NCI-H1436 (cell line): Measurements from ENCODE around the gene IVL.

ENCODE experiments used
- DNase-seq: peaks from one replicate; lab custom pipeline; 2025; lab: John Stamatoyannopoulos, UW

The IVL gene, protein sequence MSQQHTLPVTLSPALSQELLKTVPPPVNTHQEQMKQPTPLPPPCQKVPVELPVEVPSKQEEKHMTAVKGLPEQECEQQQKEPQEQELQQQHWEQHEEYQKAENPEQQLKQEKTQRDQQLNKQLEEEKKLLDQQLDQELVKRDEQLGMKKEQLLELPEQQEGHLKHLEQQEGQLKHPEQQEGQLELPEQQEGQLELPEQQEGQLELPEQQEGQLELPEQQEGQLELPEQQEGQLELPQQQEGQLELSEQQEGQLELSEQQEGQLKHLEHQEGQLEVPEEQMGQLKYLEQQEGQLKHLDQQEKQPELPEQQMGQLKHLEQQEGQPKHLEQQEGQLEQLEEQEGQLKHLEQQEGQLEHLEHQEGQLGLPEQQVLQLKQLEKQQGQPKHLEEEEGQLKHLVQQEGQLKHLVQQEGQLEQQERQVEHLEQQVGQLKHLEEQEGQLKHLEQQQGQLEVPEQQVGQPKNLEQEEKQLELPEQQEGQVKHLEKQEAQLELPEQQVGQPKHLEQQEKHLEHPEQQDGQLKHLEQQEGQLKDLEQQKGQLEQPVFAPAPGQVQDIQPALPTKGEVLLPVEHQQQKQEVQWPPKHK

GRCh38 chr1:152907686-152908601 is at the start of gene IVL:
Gene IVL (plus strand): TSS chr1:152908546. CDS start chr1:152909798, 1,252 bp downstream.
- no peak for DNase-seq

DNA sequence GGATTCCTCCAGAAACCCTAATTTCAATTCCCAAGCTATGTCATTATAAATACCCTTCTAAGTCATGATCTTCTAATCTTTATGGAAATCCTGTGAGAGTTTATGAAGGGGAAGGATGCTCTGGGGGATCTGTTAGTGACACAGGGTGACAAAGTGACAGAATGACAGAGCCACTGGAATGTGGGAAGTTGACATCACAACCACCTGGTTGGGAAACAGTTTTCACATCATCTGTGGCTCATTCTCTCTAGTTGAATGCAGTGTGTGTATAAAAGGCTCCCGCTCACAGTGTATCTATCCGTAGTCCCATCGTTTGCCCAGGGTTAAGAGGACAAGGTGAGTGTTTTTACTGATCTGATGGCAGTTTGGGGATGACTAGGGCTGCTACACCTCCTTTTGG is 48.6 kb upstream of the IVL start, which contains the start of gene LCE7A:
Gene LCE7A (plus strand): TSS at position 301 of the 400 bp plus-strand sequence. CDS start 702 bp downstream, outside the sequence.
- no peak for DNase-seq

DNA sequence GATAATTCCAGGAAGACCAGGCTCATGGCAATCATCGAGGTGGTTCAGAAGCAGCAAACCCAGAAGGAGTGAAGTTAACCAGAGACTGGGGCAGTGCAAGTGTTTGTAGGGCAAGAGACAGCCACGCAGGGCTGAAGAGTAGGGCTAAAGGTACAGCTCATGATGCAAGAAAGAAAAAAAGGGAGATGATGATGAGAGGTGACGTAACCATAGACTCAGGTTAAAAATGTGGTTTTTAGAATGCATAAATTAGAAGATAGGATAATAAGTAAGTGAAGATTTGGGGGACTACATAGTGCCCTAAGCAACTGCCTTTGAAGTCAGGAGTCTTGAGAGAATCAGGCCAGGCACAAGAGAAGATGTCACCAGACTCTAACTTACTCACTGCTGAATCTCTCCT is 48.2 kb upstream of the IVL start:
- no peak for DNase-seq

GRCh38 chr1:152861374-152861773 is 47.0 kb upstream of the IVL start:
- DNase-seq, result no peak

DNA sequence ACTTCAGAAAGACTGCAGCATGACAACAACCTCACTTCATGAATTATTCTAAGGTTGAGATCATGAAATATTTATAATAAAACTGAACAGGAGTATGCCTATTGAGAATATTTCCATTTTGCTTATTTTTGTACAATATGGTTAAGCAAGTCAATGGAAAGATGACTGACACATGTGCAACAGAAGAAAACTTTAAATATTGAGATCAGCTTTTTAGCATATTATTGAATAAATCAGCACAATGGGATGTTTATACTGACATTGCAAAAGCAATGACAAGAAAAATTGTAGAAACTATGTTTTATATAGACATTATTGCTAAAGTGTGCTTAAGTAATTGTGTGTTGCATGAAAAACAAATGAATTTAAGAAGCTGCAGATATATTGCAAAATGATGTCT is 43.9 kb upstream of the IVL start:
- no peak for DNase-seq

DNA sequence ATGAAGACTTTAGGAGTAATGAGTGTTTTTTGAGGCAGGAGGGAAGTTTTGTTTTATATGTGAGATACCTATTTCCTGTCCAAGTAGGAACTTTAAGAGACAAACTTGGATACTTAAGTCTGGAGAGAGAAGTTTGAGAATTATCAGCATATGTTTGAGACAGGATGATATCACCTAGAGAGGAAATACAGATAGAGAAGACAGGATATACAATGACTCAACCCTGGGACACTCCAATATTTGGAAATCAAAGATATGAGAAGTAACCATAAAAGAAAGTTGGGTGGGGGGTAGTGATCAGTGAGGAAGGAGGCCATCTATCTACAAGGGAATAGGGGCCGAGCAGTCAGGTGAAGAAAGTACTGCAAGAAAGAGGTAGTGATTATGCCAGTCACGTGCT is 42.0 kb upstream of the IVL start:
- DNase-seq, result no peak

DNA sequence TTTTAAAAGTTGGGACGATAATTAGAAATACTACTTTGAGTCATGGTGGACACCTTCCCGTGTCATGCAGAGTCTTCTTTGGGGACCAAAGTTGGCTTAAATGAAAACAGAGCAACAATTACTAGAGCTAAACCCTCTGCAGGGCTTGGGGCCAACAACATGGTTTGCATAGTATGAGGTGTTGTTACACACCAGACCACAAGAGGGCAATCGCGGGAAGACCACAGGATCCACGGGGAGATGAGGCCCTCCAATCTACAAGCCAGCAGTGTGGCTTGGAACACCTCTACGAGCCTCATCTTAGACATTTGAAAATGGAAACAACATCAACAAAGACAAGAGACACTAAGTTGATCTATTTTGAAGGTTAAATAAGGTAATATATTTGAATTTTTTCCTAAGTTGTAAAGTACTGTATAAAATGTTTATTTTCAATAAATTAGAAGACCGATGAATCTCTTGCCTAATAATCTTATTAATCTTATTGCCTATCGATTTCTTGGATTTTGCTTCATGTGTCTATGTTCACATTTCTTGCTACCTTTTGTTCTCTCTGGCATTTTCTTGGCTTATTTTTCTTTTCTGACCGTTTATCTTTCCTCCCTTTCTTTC is 38.4 kb upstream of the IVL start:
- DNase-seq, result peak; percentile 67

DNA sequence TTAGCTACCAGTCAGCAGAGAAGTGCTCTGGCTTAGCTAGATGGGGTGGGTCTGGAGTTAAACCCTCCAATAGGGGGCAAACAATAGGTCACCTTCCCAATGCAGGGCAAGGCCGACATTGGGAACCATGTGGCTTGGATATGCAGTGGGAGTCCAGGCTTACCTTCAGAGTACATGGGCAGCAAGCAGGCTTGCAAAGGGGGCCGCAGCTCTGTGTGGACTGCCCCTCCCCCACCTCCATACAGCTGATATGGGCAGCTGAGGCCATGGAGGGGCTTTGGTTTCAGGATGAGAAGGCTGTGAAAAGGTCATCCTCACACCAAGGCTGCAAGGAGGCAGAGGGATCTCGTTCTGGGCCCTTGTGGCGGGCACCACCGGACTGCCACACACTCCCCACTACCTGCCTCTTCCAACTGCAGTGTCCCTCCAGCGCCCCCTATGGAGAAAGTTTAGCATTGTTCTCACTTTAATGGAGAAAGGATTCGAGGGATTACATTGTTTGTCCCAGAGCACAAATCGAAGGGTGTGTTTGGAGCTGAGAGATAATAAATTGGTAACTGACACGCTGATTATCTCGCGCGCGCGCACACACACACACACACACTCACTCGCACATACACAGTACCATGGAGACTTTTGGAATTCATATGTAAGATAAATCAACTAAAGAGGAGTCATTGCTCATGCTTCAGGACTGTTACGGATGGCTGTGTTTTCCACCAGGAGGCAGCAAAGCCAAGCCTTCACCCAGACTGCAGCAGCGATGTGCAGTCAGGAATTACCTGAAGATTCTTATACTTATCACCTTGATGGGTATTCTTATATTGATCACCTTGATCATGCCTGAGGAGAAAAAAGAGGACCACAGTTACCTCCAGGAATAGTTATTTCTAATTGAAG is 37.3 kb upstream of the IVL start:
- DNase-seq, result peak; percentile 1

DNA sequence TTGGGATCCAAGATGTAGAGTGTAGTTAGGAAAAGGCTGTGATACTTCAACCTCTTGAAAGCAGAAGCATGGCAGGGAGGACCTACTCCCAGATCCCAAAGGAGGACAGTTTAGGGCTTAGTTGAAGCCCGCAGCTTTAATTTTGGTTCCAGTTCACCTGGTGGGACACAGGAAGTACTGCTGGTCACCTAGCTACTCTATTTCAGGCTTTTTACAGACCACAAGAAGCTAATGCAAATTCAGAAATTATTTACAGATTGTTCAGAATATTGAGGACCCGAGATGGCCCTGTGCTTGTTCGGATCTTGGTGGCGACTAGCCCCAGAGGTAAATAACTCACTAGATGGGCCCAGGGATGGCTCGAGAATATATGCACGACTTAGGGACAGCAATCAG is 36.6 kb upstream of the IVL start:
- DNase-seq, result no peak

GRCh38 chr1:152873495-152873894 is 34.9 kb upstream of the IVL start:
- DNase-seq, result no peak

GRCh38 chr1:152876827-152877226 is 31.5 kb upstream of the IVL start:
- DNase-seq, result no peak

DNA sequence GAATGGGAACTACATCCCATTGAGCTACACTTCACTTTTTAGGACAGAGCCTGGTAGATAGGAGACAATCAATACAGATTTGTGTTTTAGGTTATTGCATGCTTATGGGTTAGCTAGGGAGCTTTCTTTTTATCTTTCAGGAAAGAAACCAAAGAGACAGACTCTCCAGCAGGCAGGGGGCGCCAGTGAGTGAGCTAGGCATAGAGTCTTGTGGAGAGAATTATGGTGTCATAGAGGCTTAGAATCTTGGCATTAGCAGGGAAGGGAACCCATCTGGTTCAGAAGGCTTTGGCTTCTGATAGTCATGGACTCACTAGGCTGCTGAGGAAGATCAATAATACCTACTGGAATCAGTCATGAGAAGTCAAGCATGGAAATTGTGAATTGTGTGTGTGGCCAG is 30.3 kb upstream of the IVL start, which contains the start of gene SMCP:
Gene SMCP (plus strand): TSS at position 281 of the 400 bp plus-strand sequence. CDS start 6,101 bp downstream, outside the sequence.
- no peak for DNase-seq

DNA sequence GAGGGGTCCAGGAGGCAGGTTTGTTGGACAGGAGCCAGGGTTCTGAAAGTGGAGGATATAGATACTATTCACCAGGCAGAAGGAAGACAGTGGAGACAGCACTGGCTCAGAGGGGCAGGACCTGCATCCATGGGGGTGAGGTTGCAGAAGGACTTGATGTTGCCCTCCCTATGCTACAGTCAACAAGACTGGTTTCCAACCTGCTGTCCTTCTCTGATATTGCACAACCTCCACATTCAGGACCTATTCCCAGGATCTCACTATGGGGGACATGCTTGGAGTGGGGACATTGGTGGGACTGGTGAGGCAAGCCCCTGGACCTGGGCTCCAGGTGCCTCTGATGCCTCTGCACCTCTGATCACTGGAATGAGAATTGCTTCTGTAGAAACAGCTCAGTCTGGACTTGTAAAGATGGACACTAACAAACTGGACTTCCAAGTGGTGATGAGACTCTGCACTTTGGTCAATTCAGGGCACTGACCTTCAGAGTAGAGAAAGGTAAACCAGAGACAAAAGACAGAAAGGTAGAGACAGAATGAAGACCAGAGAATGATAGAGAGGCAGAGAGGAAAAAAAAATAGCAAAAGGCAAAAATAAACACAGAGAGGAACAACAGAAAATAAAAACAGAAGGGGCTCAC is 28.7 kb upstream of the IVL start:
- DNase-seq, result no peak

DNA sequence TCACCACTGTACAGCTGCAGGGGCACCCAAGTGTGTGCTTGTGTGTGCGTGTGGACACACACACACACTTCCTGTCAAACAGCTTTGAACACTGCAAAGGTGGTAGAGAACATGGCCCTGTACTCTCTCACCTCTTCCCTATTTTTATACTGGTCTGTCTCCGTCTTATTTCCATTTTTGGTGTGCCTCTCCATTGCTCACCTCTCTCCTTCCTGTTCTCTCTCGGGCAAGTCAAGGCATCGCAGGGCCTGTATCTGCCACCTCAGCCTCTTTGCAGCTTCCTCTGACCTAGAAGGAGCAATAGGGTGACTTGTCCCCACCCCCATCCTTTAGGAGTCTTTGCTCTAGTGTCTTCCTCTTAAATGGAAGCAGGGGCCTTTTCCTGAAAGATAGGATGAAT is 28.0 kb upstream of the IVL start:
- no peak for DNase-seq

DNA sequence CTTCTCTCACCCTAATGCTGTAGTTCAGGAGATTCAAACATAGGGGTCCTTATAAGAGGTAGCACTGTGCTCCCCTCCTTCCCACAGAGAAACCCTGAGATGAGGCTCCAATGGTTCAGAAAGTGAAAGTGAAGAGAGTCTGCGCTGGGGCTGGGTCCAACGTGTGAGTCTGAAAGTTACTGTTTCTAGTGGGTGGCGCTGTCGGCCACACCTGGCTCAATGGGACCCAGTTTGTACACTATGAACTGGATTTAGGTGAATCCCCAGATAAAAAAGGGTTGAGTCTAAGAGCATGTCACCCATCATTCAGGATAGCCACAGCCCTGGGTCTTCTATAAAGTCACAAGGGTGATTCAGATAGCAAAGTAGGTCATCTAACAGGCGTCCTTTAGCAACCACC is 27.4 kb upstream of the IVL start:
- no peak for DNase-seq

DNA sequence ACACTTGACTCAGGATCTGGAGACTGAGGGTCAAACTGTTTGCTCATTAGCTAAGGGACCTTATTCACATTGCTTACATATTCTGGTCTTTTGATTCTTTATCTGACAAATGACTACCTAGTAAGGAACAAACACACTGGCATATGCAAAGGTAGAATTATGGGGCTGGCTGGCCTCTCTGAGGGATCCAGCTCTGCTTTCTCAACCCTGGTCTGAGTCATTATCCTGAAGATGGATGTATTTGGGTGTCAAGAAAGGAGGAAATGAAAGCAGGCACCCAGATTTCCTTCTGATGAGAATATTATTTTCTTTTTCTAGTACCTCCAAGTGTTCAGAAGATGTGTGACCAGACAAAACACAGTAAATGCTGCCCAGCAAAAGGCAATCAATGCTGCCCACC is 24.3 kb upstream of the IVL start:
- DNase-seq, result no peak

- DNase-seq, result no peak
These were observed 23.8 kb upstream of the IVL start for GRCh38 chr1:152884506-152884905.

- DNase-seq, result no peak
These were observed 23.3 kb upstream of the IVL start for GRCh38 chr1:152884966-152885624.

DNA sequence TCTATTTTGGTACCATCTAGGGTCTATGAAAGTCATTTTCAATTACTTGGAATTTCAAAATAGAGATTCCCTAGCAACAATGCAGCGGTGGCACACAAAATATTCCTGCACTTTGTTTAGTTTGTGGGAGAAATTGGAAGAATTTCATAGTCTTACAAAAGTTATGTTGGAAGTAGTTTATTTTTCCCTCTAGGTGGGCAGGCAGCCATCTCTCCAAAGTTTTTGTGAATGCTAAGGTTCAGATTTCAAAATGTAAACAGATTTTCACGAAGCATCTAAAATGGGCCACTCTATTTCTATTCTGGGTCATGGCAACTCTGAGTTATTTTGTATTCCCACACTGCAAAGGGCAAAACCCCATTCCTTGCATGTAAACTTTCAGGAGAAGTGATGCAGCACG is 22.3 kb upstream of the IVL start:
- DNase-seq, result no peak
